OCI-LY7 (cell line): ENCODE data around the gene XRCC3.

Experiments
- CTCF ChIP-seq: fragments of 200-600 bp; sonication (generic); conservative IDR thresholded peaks from 2 replicates; pipeline ENCODE4 v1.5.1; 2014; ENCODE audit warnings: mild to moderate bottlenecking, antibody characterized with exemption, low read length, moderate library complexity, mixed read lengths
- EZH2phosphoT487 ChIP-seq: fragments of 200-600 bp; sonication (generic); IDR thresholded peaks from 2 replicates; pipeline ENCODE4 v1.6.1; 2018; ENCODE audit warnings: low read depth, borderline replicate concordance, mild to moderate bottlenecking, mixed run types, antibody characterized with exemption, low read length, moderate library complexity, mixed read lengths

GRCh38 chr14:103746701-103747100, 31.4 kb upstream of the XRCC3 start:
- TF ChIP-seq CTCF (no peak), EZH2phosphoT487 (no peak)
